Measurements from ENCODE around the gene TMEM253.

DNA sequence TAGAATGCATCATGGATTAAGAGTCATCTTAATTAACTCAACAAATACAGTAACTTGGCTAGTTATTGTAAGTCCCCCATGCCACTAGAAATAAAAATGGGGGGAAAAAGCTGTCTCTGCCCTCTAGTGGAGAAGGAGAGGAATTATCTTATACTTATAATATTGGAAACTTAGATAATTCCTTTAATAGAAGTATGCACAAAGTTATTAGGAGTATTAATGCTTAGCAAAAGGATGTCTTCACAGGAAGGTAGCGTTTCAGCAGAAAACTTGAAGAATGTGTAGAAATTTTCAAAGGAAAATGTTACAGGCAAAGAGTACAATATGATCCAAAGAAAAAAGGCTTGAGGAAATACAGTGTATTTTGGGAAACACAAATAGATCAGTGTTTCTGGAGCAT, 35.2 kb downstream of the TMEM253 start:
- TF ChIP-seq GATA2 (IDR thresholded peaks at IDR 0.05; ENCODE audit: low read depth, low read length) (no peak), GATA3 (IDR thresholded peaks at IDR 0.05; ENCODE audit: low read depth, low read length) (no peak)
